Measurements from ENCODE around the gene NDUFB10. TPM values are rescaled to one million over a fixed set of nuclear protein-coding genes. Genes with fewer than 3 reads are reported as not detected.
A peak's percentile ranks its signal among the peaks of the same experiment; 100 is the strongest.

NDUFB10 gene
- total RNA-seq, result 82.8 and 109 TPM in 2 replicates

DNA sequence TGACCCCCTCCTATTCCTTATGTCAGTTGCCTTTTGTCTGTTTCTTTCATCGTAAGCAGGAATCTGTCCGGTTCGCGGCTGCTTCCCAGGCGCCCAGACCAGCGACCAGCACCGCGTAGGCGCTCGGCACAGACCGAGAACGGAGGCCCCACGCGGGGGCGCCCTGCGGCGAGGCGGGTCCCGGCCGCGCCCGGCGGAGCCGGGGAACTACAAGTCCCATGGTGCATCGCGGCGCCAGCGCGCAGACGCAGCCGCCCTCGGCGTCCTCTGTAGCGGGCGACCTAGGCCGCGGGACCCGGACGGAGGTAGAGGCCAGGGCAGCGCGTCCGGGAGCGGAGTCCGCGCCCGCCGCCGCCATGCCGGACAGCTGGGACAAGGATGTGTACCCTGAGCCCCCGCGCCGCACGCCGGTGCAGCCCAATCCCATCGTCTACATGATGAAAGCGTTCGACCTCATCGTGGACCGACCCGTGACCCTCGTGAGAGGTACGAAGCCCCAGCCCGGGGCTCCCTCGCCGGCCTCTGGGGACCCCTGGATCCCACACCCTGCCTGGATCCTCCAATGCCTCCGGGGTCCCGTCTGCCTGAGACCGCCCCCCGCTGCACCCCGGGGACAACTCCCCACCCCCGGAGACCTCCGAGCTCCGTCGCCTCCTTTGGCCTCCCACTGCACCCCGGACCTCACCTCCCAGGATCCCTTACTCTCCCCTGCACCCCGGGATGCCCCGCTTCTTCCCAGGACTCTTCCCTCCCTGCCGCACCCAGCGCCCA, at the start of gene NDUFB10:
Gene NDUFB10 (plus strand): TSS at position 270 of the 771 bp plus-strand sequence. CDS start 87 bp downstream, at position 357.
- H3K79me2 ChIP-seq (ENCODE audit: insufficient read depth, low read length), result peaks cover 42% of the 10 kb centered on the region
- TF ChIP-seq, protein P1, sequence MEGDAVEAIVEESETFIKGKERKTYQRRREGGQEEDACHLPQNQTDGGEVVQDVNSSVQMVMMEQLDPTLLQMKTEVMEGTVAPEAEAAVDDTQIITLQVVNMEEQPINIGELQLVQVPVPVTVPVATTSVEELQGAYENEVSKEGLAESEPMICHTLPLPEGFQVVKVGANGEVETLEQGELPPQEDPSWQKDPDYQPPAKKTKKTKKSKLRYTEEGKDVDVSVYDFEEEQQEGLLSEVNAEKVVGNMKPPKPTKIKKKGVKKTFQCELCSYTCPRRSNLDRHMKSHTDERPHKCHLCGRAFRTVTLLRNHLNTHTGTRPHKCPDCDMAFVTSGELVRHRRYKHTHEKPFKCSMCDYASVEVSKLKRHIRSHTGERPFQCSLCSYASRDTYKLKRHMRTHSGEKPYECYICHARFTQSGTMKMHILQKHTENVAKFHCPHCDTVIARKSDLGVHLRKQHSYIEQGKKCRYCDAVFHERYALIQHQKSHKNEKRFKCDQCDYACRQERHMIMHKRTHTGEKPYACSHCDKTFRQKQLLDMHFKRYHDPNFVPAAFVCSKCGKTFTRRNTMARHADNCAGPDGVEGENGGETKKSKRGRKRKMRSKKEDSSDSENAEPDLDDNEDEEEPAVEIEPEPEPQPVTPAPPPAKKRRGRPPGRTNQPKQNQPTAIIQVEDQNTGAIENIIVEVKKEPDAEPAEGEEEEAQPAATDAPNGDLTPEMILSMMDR (IDR thresholded peaks at IDR 0.05; ENCODE audit: extremely low read depth, low read depth, low read length), result peak; percentile 56
- H4K20me1 ChIP-seq (ENCODE audit: insufficient read depth, low read length), result peaks cover 38% of the 10 kb centered on the region
- peak within 1 kb of the TSS; percentile 72 for H3K27ac ChIP-seq (ENCODE audit: low read depth, low read length)
- no peaks in the 10 kb centered on the region for H3K9me3 ChIP-seq (ENCODE audit: low read depth, low read length)
- peak; percentile 99 for DNase-seq (ENCODE audit: insufficient read length, low spot score, missing footprints)
- peak within 1 kb of the TSS; percentile 88 for H2AFZ ChIP-seq (ENCODE audit: low read length)
- no peaks in the 10 kb centered on the region for H3K27me3 ChIP-seq (ENCODE audit: insufficient read depth, low read length)
- peaks cover 19% of the 10 kb centered on the region for H3K4me1 ChIP-seq (ENCODE audit: insufficient read depth, low read length)
- H3K4me3 ChIP-seq (ENCODE audit: insufficient read depth, low read length), result peak within 1 kb of the TSS; percentile 93
- H3K4me2 ChIP-seq (ENCODE audit: insufficient read depth, low read length), result peak within 1 kb of the TSS; percentile 80
- peaks cover 28% of the 10 kb centered on the region for H3K36me3 ChIP-seq (ENCODE audit: insufficient read depth, low read length)

DNA sequence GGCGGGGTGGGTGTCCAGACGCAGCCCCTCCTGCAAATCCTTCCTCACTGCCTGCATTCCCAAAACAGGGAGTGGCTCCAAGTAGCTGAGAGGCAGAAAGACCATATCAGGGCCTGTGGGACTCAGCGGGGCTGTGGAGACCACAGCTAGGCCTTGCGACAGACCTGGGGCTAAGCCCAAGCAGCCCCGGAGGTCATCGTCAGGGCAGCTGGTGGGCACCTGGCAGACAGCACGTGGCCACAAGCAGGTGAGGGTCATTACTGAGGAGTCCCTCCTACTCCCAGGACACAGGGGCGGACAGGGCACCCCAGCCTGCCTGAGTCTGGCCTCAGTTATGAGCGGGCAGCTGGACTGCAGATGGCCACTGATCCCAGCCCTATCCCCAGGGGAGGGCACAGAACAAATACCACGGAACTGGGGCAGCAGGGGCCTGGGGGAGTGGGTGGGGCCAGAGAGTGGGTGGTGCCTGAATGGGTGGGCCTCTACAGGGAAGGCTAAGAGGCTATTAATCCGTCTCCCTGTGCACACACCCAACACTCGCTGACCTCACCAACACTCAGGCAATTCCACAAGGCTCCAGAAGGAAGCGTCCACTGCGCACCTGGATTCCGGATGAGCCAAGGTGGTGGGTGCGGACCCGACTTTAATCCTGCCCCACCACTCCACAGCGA, 49.6 kb upstream of the NDUFB10 start:
- no peaks in the 10 kb centered on the region for H4K20me1 ChIP-seq (ENCODE audit: insufficient read depth, low read length)
- peak; percentile 80 for DNase-seq (ENCODE audit: insufficient read length, low spot score, missing footprints)
- peaks cover 34% of the 10 kb centered on the region for H3K27me3 ChIP-seq (ENCODE audit: insufficient read depth, low read length)
- no peak overlapping the region for H3K27ac ChIP-seq (ENCODE audit: low read depth, low read length)
- TF ChIP-seq, protein P1 (IDR thresholded peaks at IDR 0.05; ENCODE audit: extremely low read depth, low read depth, low read length), result no peak
- no peak overlapping the region for H2AFZ ChIP-seq (ENCODE audit: low read length)
- no peaks in the 10 kb centered on the region for H3K9me3 ChIP-seq (ENCODE audit: low read depth, low read length)
- no peaks in the 10 kb centered on the region for H3K4me1 ChIP-seq (ENCODE audit: insufficient read depth, low read length)
- H3K79me2 ChIP-seq (ENCODE audit: insufficient read depth, low read length), result no peaks in the 10 kb centered on the region
- H3K36me3 ChIP-seq (ENCODE audit: insufficient read depth, low read length), result no peaks in the 10 kb centered on the region
- no peak overlapping the region for H3K4me2 ChIP-seq (ENCODE audit: insufficient read depth, low read length)
- no peak overlapping the region for H3K4me3 ChIP-seq (ENCODE audit: insufficient read depth, low read length)

DNA sequence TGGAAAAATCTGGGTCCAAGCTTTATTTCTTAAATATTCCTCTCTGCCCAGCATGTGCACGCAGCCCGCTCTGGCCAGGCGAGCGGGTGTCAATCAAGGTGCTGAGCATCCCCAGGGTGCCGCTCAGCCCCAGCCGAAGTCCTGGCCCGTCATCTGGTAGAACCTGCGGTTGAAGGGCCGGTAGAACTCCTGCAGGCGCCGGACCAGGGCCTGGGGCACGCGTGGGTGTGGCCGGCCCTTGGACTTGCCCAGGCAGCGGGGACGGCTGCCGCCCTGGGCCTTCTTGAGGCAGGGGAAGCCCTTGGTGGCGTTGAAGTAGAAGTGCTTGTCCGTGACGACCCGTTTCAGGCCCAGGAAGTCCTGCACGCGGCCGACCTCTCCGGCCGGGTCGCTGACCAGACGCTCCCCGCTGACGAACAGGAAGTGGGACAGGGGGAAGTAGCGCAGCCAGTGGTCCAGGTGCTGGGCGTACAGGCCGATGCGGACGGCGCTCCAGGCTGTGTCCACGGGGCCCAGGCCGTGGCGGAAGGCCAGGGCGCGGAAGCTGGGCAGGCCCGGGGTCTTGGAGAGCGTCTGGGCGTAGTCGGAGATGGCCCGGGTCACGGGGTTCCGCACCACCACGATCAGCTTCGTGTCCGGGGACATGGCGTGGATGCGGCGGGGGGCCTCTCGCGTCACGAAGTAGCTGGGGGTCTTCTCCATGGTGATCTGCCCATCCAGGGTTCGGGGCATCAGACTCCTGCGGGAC, 47.7 kb upstream of the NDUFB10 start:
- H3K36me3 ChIP-seq (ENCODE audit: insufficient read depth, low read length), result no peaks in the 10 kb centered on the region
- TF ChIP-seq, protein P1 (IDR thresholded peaks at IDR 0.05; ENCODE audit: extremely low read depth, low read depth, low read length), result no peak
- H2AFZ ChIP-seq (ENCODE audit: low read length), result no peak overlapping the region
- peak; percentile 61 for DNase-seq (ENCODE audit: insufficient read length, low spot score, missing footprints)
- no peaks in the 10 kb centered on the region for H3K4me1 ChIP-seq (ENCODE audit: insufficient read depth, low read length)
- no peaks in the 10 kb centered on the region for H3K79me2 ChIP-seq (ENCODE audit: insufficient read depth, low read length)
- no peak overlapping the region for H3K4me3 ChIP-seq (ENCODE audit: insufficient read depth, low read length)
- H3K27me3 ChIP-seq (ENCODE audit: insufficient read depth, low read length), result peaks cover 39% of the 10 kb centered on the region
- no peak overlapping the region for H3K4me2 ChIP-seq (ENCODE audit: insufficient read depth, low read length)
- H3K27ac ChIP-seq (ENCODE audit: low read depth, low read length), result no peak overlapping the region
- H3K9me3 ChIP-seq (ENCODE audit: low read depth, low read length), result no peaks in the 10 kb centered on the region
- no peaks in the 10 kb centered on the region for H4K20me1 ChIP-seq (ENCODE audit: insufficient read depth, low read length)

Measured in osteoblast (primary cell).